HG03575 (cell line): Measurements from ENCODE around the gene DPP10.

Source experiments
- ATAC-seq: cut with Tn5 transposase; IDR thresholded peaks from one replicate; pipeline ENCODE4 v1.9.1; 2021; ENCODE audit not compliant: unreplicated experiment, insufficient number of reproducible peaks, low FRiP score; ENCODE audit errors: extremely low read depth

The DPP10 gene

DNA sequence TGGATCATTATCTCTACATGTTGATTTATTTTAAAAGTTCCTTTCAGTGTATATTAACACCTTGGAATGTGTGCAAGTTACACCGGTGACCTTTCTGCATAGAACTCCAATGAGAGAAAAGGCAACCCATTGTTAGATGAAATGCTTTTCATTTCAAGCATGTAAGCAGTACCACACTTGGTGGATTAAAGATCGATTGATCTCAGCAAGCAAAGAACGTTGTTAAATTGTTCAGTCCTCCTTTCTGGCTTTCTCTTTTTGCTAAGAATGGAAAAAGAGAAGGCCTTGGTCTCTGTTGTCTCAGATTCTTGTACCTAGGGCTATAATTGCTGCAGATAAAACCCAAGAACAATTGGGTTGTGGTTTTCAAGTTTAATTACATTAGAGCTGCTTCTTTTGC is 843.0 kb downstream of the DPP10 start:
- no peak for ATAC-seq

DNA sequence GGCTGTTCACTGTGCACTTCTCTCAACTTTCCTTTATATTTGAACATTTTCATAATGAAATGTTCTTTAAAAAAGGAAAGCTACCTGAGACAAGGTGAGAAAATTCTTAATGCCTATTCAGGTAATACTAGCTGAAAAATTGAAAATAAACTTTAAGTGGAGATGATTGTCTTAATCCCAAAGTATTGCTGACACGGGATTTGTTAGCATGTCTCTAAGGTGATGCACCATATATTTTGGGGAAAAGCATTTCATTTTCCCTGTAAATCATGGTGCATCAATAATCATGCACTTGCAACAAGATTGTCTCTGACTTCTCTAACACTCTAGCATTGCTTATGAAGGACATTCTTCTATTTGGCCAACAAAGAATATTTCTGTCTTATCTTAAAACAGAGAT is 848.0 kb downstream of the DPP10 start:
- no peak for ATAC-seq

DNA sequence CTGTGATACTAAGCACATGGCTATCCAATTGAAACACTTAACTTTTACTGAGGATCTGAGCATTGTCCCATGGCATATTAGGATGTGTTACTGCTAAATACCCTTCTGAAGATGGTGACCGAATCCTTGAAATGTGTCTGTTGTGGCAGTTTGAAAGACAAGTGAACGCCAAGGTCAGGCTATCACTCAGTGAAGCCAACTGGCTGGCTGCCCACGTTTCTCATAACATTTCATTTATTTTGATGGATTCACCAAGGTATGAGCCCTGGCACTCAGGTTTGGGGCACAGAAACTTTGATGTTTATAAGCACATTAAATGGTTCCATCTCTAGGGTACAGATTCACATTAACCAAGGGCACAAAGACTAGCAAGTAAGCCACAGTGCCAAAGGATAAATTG is 850.3 kb downstream of the DPP10 start:
- ATAC-seq: no peak

DNA sequence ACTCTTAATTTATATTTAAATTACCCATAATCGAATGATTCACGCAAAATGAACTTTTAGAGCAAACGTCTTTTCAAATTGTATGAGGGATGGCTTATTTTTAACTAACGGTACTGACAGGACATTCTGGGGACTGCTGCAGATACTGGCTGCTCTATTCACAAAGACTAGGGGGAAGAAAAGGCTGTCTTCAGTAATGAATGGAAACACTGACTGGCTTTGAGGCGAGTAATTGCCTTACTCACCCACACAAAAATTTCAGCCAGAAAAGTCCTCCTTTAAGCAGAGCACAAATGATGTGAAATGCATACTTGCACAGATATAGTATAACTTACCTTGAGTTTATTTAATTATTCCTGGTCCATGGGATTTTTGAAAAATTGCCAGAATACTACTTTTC is 852.6 kb downstream of the DPP10 start:
- ATAC-seq: no peak

DNA sequence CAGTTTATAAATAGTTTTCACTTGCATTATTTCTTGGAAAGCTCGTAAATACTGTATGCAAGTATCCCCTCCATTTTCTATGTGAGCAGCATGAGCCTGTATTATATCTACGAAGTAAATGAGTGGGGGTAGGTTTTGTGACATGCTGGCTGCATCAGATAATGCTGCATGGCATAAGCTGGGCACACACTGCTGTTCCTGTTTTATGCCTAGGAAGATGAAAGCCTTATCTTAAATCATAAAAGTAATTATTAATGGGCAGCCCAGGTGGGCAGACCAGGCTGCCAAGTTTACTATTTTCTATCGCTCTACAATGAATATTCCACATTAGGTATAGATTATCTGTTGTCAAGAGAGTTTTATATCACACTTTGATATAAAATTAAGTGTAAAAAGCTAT is 854.6 kb downstream of the DPP10 start:
- ATAC-seq: no peak

DNA sequence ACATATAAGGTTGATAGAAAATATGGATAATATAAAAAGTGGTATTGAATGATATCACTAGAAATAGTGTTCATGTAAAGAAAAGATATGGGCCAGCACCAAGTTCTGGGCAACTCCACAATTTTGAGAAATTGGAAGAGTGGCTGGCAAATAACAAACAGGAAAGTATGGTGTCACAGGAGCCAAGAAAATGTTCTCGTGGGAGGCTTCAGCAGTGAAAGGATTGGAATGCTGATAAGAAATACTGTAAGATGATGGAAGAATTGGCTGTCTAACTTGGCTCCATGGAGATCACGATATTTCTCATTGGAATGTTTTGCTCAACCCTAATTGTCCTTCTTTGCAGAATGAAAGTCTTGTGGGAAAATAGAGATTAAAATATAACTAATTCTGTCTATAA is 856.8 kb downstream of the DPP10 start:
- ATAC-seq: no peak

DNA sequence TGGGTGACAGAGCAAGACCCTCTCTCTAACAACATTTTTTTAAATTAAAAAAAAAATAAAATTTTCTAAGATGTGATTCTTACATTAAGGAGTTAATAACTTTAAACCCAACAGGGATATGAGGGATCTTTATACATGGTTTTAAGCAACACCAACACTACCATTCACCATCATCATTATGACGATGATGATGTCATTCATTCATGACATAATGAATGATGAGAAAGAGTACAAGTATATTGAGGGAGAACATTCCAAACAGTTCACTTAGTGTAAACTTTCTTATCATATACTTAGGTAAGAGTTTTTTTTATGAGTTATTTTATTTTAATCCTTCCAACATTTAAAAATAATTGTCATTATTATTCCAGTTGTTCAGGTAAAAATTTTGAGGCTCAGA is 863.3 kb downstream of the DPP10 start:
- ATAC-seq: no peak

DNA sequence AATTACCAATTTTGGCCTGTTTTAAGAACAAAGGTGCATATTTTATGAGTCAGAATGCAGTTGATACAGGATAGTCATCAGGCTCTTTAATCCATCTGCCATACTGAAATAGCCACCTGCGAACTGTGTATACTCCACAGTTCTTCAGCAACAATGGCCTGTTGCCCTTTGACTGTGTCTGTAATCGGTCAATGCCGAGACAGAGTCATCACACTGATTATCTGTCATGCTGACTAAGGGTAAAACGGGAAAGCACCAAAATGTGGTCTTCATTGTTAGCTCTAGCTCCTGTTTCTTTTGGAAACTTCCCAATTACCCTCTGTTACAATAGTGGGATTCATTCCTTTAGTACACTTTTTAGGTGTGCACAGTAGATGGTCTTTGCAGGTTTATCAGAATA is 871.7 kb downstream of the DPP10 start:
- ATAC-seq: no peak

DNA sequence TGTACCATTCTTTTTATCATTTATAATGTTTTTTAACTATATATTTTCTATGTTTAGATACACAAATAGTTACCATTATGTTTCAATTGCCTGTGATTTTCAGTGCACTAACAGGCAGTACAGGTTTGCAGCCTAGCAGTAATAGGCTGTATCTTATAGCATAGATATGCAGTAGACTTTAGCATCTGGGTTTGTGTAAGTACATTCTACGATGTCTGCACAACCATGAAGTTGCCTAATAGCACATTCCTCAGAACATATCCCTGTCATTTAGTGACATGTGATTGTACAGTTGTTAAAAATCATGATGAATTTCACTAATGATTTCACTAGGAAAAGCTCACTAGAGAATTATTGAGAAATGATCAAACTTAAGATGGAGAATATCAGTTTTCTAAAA is 884.6 kb downstream of the DPP10 start:
- no peak for ATAC-seq

DNA sequence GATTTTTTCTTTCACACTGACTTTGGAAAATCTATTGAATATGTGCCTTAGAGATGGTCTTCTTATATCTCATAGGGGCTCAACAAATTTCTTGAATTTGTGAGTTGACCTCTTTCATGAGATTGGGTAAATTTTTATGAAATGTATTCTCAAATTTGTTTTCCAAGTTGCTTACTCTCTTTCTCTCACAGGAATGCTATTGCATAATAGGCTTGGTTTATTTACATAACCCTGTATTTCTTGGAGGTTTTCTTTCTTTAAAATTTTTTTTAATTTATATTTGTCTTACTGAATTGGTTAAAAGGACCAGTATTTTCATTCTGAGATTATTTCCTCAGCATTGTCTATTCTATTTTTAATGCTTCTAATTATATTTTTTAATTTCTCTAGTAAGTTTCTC is 917.1 kb downstream of the DPP10 start:
- no peak for ATAC-seq

DNA sequence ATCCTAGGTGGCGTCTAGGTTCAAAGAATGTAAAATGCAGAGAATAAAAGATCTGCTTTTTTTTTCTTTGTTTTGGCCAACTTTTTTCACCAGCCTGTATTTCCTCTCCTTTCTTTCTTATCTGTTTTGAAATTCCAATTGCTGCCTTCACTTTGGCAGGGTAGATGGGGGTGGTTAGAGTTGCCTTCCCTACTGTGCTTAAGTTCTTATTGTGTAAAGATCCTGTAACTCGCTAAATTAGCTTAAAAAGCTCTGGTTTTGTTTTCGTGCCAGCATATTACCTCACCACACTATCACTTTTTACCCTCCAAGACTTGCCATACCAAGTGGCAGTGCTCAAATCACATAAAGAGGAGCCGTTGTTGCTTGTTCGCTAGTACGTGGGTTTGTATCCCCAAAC is 921.7 kb downstream of the DPP10 start:
- ATAC-seq: no peak

DNA sequence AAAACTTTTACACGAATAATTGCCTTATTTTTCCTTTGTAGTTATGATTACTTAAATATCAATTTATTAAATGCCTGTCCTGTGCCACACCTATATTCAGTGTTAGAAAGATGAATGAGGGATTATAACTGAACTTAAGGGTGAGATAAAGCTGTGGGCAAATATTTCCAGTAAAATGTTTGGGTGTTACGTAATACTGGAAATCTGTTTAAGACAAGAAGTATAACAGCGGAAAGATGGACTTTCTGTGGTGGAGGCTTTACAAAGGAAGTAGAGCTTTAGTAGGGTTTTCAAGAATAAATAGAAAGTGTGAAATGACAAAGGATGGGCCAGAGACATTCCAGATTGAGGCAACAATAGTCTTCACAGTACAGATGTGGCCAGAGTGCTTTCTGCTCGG is 927.0 kb downstream of the DPP10 start:
- ATAC-seq: no peak

DNA sequence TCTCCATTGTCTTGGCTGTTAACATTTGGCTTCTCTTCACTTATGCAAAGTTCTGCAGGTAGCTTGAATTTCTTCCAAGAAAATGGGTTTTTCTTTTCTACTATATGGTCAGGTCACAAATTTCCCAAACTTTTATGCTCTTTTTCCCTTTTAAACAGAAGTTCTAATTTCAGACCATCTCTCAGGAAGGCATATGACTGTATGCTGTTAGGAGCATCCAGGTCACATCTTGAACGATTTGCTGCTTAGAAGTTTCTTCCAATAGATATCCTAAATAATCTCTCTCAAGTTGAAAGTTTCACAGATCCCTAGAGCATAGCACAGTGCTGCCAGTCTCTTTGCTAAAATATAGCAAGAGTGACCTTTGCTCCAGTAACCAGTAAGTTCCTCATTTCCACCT is 932.5 kb downstream of the DPP10 start:
- ATAC-seq: no peak

DNA sequence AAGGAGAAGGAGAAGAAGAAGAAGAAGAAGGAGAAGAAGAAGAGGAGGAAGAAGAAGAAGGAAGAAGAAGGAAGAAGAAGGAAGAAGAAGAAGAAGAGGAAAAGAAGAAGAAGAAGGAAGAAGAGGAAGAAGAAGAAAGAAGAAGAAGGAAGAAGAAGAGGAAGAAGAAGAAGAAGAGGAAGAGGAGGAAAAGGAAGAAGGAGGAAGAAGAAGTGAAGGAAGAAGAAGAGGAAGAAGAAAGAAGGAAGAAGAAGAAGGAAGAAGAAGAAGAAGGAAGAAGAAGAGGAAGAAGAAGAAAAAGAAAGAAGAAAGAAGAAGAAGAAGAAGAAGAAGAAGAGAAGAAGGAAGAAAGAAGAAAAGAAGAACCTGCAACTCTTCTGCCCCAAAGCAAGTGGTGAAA is 942.0 kb downstream of the DPP10 start:
- no peak for ATAC-seq

DNA sequence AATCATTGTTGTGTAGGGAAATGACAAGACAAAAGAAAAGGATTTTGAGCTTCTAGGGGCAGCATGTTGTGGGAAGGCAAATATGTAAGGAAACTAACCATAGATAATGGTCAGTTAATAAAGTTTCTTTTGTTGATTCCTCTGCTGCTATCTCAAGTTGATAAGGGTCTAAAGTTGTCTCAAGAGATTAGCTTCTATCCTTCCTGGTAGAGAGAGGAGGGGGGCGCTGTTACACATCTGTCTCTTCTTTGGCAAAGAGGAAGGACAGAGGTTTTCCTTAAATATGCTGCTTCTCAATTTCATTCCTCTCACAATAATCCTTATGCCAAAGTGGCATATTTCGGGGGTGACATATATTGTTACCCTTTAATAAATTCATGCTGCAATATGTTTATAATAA is 944.0 kb downstream of the DPP10 start:
- no peak for ATAC-seq

DNA sequence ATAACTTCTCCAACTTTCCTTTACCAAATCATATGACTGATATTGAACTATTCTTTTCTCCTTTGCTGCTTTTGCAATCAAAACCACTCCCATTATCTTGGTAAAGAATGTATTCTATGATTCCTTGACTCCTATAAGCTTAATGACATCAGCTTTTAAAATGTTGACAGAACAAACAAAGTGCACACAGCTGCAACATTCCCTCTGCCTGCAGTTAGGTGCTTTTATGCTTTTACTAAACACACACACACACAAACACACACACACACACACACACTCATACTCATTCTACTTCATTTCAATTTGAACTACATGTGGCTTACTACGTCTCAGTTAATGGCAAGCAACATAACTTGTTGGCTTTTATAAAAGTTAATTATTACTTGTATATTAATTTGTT is 946.6 kb downstream of the DPP10 start:
- ATAC-seq: no peak

DNA sequence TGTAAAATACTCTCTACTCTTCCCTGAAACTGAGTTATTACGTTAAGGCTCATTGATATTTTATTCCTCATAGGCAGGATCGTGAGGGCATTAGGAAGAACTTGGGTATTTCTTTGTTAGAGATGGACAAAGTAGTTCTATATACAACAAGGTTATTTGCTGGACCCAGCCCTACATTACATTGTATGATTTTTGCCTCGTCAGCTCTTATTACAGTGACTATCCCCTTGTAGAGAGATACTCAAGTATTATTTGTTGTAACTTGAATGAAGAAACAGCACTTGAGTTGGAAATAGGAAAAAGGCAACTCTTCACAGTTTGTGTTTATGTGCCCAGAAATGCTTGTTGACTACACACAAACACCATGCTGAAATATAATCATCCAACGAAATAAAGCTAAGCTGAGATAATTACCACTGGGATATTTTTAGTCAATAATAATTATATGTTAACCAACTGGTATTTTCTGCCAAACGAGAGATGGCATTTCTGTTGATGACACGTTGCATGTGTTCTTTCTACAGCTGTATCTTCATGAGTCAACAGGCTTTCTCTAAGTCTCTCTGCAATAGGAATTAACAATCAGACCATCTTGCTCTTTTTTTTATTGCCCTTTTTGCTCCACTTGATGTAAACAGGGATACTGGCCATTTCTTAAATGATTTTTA is 947.6 kb downstream of the DPP10 start:
- no peak for ATAC-seq

DNA sequence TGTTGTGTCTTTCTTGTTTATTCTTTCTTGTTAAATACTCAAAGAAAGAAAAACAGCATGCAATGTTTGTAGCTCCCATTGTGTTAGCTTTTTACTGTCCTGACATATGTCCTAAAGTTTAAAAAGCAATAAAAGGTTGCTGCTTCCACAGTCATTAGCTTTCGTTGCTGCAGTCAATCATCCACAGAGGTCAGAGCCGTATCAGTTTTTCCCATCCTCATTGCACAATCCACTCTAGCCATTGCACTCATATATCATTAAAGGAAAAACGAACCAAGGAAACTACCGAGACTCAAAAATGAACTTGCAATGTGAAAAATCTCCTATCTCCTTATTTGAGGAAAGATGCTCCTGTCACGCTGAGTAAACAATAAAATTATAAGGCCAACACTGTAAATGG is 954.1 kb downstream of the DPP10 start:
- ATAC-seq: no peak

DNA sequence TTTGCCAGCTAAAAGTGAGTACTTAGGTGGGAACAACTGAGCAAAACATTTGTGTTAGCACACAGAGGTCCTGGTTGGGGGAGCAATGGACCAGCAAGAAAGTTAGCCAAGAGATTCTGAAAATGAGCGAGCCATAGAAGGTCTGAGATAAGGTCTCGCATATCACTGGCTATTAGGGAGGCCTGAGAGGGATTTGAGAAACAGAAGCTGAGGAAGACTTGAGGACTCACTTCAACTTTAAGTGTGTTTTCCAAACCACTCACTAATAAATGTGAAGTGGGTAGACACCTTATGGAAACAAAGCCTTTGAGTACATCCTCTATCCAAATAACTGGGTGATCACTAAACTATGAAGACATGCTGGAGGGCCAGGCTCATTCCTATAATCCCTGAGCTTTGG is 958.5 kb downstream of the DPP10 start:
- no peak for ATAC-seq

DNA sequence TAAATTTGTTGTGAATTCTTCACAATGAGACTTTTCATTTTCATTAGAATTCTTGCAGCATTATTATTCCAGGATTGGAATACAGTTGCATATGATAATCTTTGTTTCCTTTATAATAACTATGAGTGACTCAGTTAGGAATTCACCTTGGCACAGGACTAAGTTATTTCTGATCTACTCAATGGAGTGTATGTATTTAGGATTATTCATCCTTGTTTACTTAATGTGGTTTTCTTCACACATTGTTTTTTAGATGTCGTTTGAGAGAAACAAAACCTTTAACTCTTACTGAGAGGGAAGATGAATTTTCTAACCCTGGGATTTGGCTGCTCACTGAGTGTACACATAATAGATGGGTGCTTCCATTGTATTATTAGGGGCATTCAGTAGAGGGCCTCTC is 970.1 kb downstream of the DPP10 start:
- ATAC-seq: no peak

DNA sequence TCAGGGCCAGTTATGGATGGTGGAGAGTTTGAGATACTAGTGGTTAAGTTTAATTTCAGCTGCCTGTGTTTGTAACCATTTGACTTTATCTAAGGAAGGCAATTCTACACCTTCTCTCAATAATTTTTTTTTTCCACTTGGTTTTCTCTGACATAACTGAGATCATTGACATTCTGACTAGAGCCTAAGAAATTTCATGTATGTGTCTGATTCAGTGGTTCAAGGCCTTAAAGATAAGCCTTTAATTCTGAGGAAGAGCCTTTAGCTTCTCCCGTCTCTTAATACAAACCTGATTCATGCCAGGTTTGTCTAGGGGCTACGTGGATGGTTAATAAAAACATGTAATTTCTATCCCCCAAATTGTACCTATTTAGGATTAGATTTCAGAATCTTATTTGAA is 971.4 kb downstream of the DPP10 start:
- no peak for ATAC-seq

DNA sequence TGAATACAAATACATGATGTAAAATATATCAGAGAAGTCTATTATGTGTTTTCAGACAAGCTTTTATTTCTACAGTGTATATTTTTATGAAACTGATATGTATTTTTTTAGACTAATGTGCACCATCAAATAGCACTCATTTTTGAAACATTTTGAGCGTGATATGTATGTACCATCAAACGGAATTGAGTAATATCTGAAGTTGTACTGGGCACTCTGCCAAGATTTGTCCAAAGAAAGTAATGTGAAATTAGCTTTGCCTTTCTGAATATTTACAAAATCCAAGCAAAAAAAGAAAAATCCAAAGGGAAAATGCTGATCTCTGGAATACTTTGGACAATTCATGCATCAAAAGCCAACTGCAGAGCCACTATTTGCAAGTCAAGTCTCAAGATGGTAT is 972.0 kb downstream of the DPP10 start:
- no peak for ATAC-seq
